Naive thymus-derived CD4-positive, alpha-beta T cell (primary cell): ENCODE results near the gene DDN. TPM values are rescaled to one million over a fixed set of nuclear protein-coding genes. Genes with fewer than 3 reads are reported as not detected.

ENCODE experiments used
- ATAC-seq: fragments of 150-1000 bp; cut with Tn5 transposase; 2 replicates; pipeline ENCODE4 v1.10.0; 2021; ENCODE audit warnings: mild to moderate bottlenecking, moderate library complexity
- CTCF ChIA-PET: fragments of 350-600 bp; sonication (Branson Sonifier 250); formaldehyde crosslinking; loops from one replicate; lab custom pipeline; 2021; ENCODE audit warnings: antibody characterized with exemption; lab: Charles Lee
- POLR2A ChIA-PET: fragments of 350-600 bp; sonication (Branson Sonifier 250); formaldehyde crosslinking; loops from one replicate; lab custom pipeline; 2021; ENCODE audit warnings: antibody characterized with exemption, inconsistent platforms; lab: Charles Lee
- DNase-seq, 9 donors: peaks; one replicate each; pipeline versions ENCODE4 v3.0.0 to v3.0.0-alpha.2; 2020 to 2022; ENCODE audit warnings: mixed read lengths in 1 of 9
- H3K27ac ChIP-seq: one replicate; pipeline ENCODE4 v1.7.0; 2013; ENCODE audit warnings: mild to moderate bottlenecking, low read depth, low read length, moderate library complexity
- H3K27me3 ChIP-seq, 2 donors: one replicate each; pipeline ENCODE4 v1.7.0; 2013; ENCODE audit warnings: low read length in 2 of 2, mild to moderate bottlenecking in 2 of 2, moderate library complexity in 2 of 2; ENCODE audit not compliant: control insufficient read depth in 2 of 2, insufficient read depth in 2 of 2
- H3K36me3 ChIP-seq, 3 experiments: 1 replicate in 2 of 3; 2 replicates in 1 of 3; pipeline ENCODE4 v1.7.0; 2013; ENCODE audit warnings: low read length in 3 of 3, mild to moderate bottlenecking in 3 of 3, moderate library complexity in 1 of 3; ENCODE audit not compliant: insufficient read depth in 3 of 3, control insufficient read depth in 2 of 3
- H3K4me1 ChIP-seq, 2 donors: one replicate each; pipeline ENCODE4 v1.7.0; 2013; ENCODE audit warnings: low read length in 2 of 2, mild to moderate bottlenecking in 2 of 2, moderate library complexity in 1 of 2; ENCODE audit not compliant: control insufficient read depth in 2 of 2, insufficient read depth in 2 of 2
- H3K4me3 ChIP-seq: 2 replicates; pipeline ENCODE4 v1.7.0; 2013; ENCODE audit warnings: mild to moderate bottlenecking, low read length
- H3K9me3 ChIP-seq, 3 experiments: 1 replicate in 2 of 3; 2 replicates in 1 of 3; pipeline ENCODE4 v1.7.0; 2013; ENCODE audit warnings: low read length in 3 of 3; ENCODE audit not compliant: control insufficient read depth in 2 of 3
- H3K27ac Mint-ChIP-seq, 9 donors: one replicate each; pipeline ENCODE4 v1.8.0; 2020 to 2022; ENCODE audit warnings: mixed read lengths in 9 of 9, mild to moderate bottlenecking in 8 of 9, moderate library complexity in 5 of 9, inconsistent platforms in 2 of 9
- H3K27me3 Mint-ChIP-seq, 5 donors: one replicate each; pipeline ENCODE4 v1.8.0; 2021 to 2022; ENCODE audit warnings: mixed read lengths in 5 of 5, mild to moderate bottlenecking in 1 of 5
- H3K36me3 Mint-ChIP-seq, 5 donors: one replicate each; pipeline ENCODE4 v1.8.0; 2020 to 2022; ENCODE audit warnings: mixed read lengths in 5 of 5, mild to moderate bottlenecking in 3 of 5, inconsistent platforms in 1 of 5
- H3K4me1 Mint-ChIP-seq, 7 donors: one replicate each; pipeline ENCODE4 v1.8.0; 2020 to 2022; ENCODE audit warnings: mixed read lengths in 7 of 7, mild to moderate bottlenecking in 3 of 7, inconsistent platforms in 1 of 7
- H3K4me3 Mint-ChIP-seq, 10 donors: one replicate each; pipeline ENCODE4 v1.8.0; 2020 to 2022; ENCODE audit warnings: mild to moderate bottlenecking in 10 of 10, mixed read lengths in 10 of 10, moderate library complexity in 6 of 10, inconsistent platforms in 2 of 10
- H3K9me3 Mint-ChIP-seq, 11 donors: one replicate each; pipeline ENCODE4 v1.8.0; 2020 to 2022; ENCODE audit warnings: mixed read lengths in 11 of 11, mild to moderate bottlenecking in 4 of 11, inconsistent platforms in 1 of 11, moderate library complexity in 1 of 11
- intact Hi-C, 2 donors: fragments of 100-400 bp; cut with micrococcal nuclease; formaldehyde crosslinking; loops; one replicate each; pipeline ENCODE4 v1.15.1; 2023
- polyA plus RNA-seq, 2 donors: library from polyadenylated mRNA; unstranded; fragments of 300-500 nt; fragmentation: Illumina TruSeq; gene quantifications; one replicate each; pipeline ENCODE4 v1.2.3, GENCODE V29; 2021
- total RNA-seq, 6 experiments: library from RNA in 5 of 6; stranded (reverse) in 5 of 6; gene quantifications; 1 replicate in 5 of 6; 2 replicates in 1 of 6; pipeline ENCODE4 v1.2.3 and lab custom pipeline; 2021 to 2026

The DDN gene
- total and polyA plus RNA-seq, 7 experiments from 2014 or later = 0.19 to 0.71 (median 0.27) TPM; not detected in 4

- Mint-ChIP-seq H3K4me1 (peaks cover 15 to 33% (median 21%) of the 10 kb centered on the region in 7 donors), H3K27ac (no peak overlapping the region), H3K27me3 (peaks cover 24 to 73% (median 30%) of the 10 kb centered on the region in 5 donors), H3K4me3 (peak overlapping the region in 2 of 10 donors; percentile 42 to 89), H3K36me3 (no peaks in the 10 kb centered on the region), H3K9me3 (peaks cover 0 to under 1% (median 0%) of the 10 kb centered on the region in 11 donors)
- DNase-seq = no peak
- ATAC-seq = no peak
- Histone ChIP-seq H3K9me3 (no peaks in the 10 kb centered on the region), H3K27ac (no peak overlapping the region), H3K4me1 (peaks cover 20 to 38% of the 10 kb centered on the region in 2 donors), H3K36me3 (no peaks in the 10 kb centered on the region), H3K4me3 (no peak overlapping the region), H3K27me3 (peaks cover 6 to 28% of the 10 kb centered on the region in 2 donors)
- ChIA-PET CTCF (interaction anchor here (1.0 to 1.9 kb wide), 4 partner anchors 11 to 35 kb away, joined by 4 to 7 read pairs (median 5); partner anchors contain the start of gene ARF3), POLR2A (interaction anchor here (0.7 to 2.8 kb wide), 5 partner anchors 10 to 26 kb away, joined by 3 to 8 read pairs (median 4); partner anchors contain the start of gene ARF3)
- intact Hi-C loops = no loop called here
Observed at GRCh38 chr12:48968467-48968866, 30.7 kb downstream of the DDN start.

- no peaks in the 10 kb centered on the region for H3K9me3 Mint-ChIP-seq
- Histone ChIP-seq H3K27ac (no peak overlapping the region), H3K27me3 (peaks cover 6 to 24% of the 10 kb centered on the region in 2 donors), H3K4me1 (peaks cover 20 to 38% of the 10 kb centered on the region in 2 donors), H3K9me3 (no peaks in the 10 kb centered on the region), H3K4me3 (no peak overlapping the region), H3K36me3 (no peaks in the 10 kb centered on the region)
- no peak for ATAC-seq
- ChIA-PET CTCF (interaction anchor here (1.0 to 1.9 kb wide), 2 partner anchors 10 to 20 kb away, joined by 6 to 7 read pairs; partner anchors contain the start of gene ARF3), POLR2A (interaction anchor here (0.7 to 1.4 kb wide), 4 partner anchors 10 to 26 kb away, joined by 3 to 5 read pairs (median 4); no protein-coding TSS in a partner anchor)
- intact Hi-C loops = no loop called here
- no peak overlapping the region for H3K27ac Mint-ChIP-seq
- peaks cover 15 to 33% (median 21%) of the 10 kb centered on the region in 7 donors for H3K4me1 Mint-ChIP-seq
- H3K36me3 Mint-ChIP-seq = no peaks in the 10 kb centered on the region
- no peak overlapping the region for H3K4me3 Mint-ChIP-seq
- H3K27me3 Mint-ChIP-seq = peaks cover 22 to 68% (median 26%) of the 10 kb centered on the region in 5 donors
- no peak for DNase-seq
Observed at GRCh38 chr12:48967991-48968390, 31.2 kb downstream of the DDN start.

GRCh38 chr12:48966177-48966895 is 32.8 kb downstream of the DDN start:
- intact Hi-C loops = no loop called here
- no peak for ATAC-seq
- peaks cover 0 to 11% of the 10 kb centered on the region in 2 donors for H3K27me3 ChIP-seq
- no peaks in the 10 kb centered on the region for H3K36me3 Mint-ChIP-seq
- no peak overlapping the region for H3K4me3 ChIP-seq
- H3K27ac ChIP-seq = no peak overlapping the region
- peaks cover 8 to 24% (median 12%) of the 10 kb centered on the region in 7 donors for H3K4me1 Mint-ChIP-seq
- H3K9me3 Mint-ChIP-seq = no peaks in the 10 kb centered on the region
- CTCF ChIA-PET = interaction anchor here (0.8 to 1.2 kb wide), 2 partner anchors 22 to 30 kb away, joined by 3 read pairs; no protein-coding TSS in a partner anchor
- H3K36me3 ChIP-seq = no peaks in the 10 kb centered on the region
- no peak for DNase-seq
- H3K4me1 ChIP-seq = peaks cover 14 to 26% of the 10 kb centered on the region in 2 donors
- H3K27me3 Mint-ChIP-seq = peaks cover 9 to 62% (median 11%) of the 10 kb centered on the region in 5 donors
- POLR2A ChIA-PET = interaction anchor here (0.6 kb wide), 1 partner anchor 98 kb away, joined by 3 read pairs; no protein-coding TSS in a partner anchor
- no peaks in the 10 kb centered on the region for H3K9me3 ChIP-seq
- no peak overlapping the region for H3K27ac Mint-ChIP-seq
- no peak overlapping the region for H3K4me3 Mint-ChIP-seq

GRCh38 chr12:48965298-48965838 is 33.8 kb downstream of the DDN start:
- peaks cover 0 to 2% of the 10 kb centered on the region in 2 donors for H3K27me3 ChIP-seq
- POLR2A ChIA-PET = no interaction called here
- ATAC-seq (no peak), DNase-seq (no peak)
- H3K36me3 ChIP-seq = no peaks in the 10 kb centered on the region
- H3K27ac Mint-ChIP-seq = no peak overlapping the region
- no peaks in the 10 kb centered on the region for H3K36me3 Mint-ChIP-seq
- H3K4me3 Mint-ChIP-seq = no peak overlapping the region
- no peaks in the 10 kb centered on the region for H3K9me3 ChIP-seq
- H3K27ac ChIP-seq = no peak overlapping the region
- CTCF ChIA-PET = interaction anchor here (0.5 kb wide), 1 partner anchor 24 kb away, joined by 3 read pairs; no protein-coding TSS in a partner anchor
- H3K4me1 ChIP-seq = peaks cover 5 to 16% of the 10 kb centered on the region in 2 donors
- H3K4me3 ChIP-seq = no peak overlapping the region
- H3K27me3 Mint-ChIP-seq = peaks cover 0 to 62% (median 5%) of the 10 kb centered on the region in 5 donors
- peaks cover 0 to 14% (median 2%) of the 10 kb centered on the region in 7 donors for H3K4me1 Mint-ChIP-seq
- intact Hi-C loops = no loop called here
- H3K9me3 Mint-ChIP-seq = no peaks in the 10 kb centered on the region

- H3K9me3 Mint-ChIP-seq = no peaks in the 10 kb centered on the region
- Histone ChIP-seq H3K27me3 (no peaks in the 10 kb centered on the region), H3K4me1 (peaks cover 5 to 6% of the 10 kb centered on the region in 2 donors), H3K36me3 (peaks cover 0 to 5% (median 0%) of the 10 kb centered on the region in 3 experiments), H3K4me3 (no peak overlapping the region), H3K9me3 (no peaks in the 10 kb centered on the region), H3K27ac (no peak overlapping the region)
- H3K27ac Mint-ChIP-seq = no peak overlapping the region
- ATAC-seq (no peak), DNase-seq (no peak)
- ChIA-PET CTCF (interaction anchor here (0.6 kb wide), 1 partner anchor 22 kb away, joined by 4 read pairs; no protein-coding TSS in a partner anchor), POLR2A (no interaction called here)
- H3K27me3 Mint-ChIP-seq = peaks cover 0 to 53% (median 5%) of the 10 kb centered on the region in 5 donors
- H3K36me3 Mint-ChIP-seq = peaks cover 0 to 1% (median 0%) of the 10 kb centered on the region in 5 donors
- intact Hi-C loops = no loop called here
- no peak overlapping the region for H3K4me3 Mint-ChIP-seq
- H3K4me1 Mint-ChIP-seq = peaks cover 0 to 15% (median 11%) of the 10 kb centered on the region in 7 donors
Observed at GRCh38 chr12:48961801-48962200, 37.4 kb downstream of the DDN start.

- intact Hi-C loops = no loop called here
- Histone ChIP-seq H3K36me3 (peaks cover 0 to 5% (median 0%) of the 10 kb centered on the region in 3 experiments), H3K4me1 (peaks cover 8% of the 10 kb centered on the region in 2 donors), H3K27ac (no peak overlapping the region), H3K4me3 (no peak overlapping the region), H3K27me3 (no peaks in the 10 kb centered on the region), H3K9me3 (no peaks in the 10 kb centered on the region)
- H3K4me1 Mint-ChIP-seq = peaks cover 0 to 20% (median 16%) of the 10 kb centered on the region in 7 donors
- CTCF ChIA-PET = no interaction called here
- H3K36me3 Mint-ChIP-seq = peaks cover 0 to 1% (median 0%) of the 10 kb centered on the region in 5 donors
- no peak overlapping the region for H3K27ac Mint-ChIP-seq
- ATAC-seq (no peak), DNase-seq (no peak)
- POLR2A ChIA-PET = no interaction called here
- H3K27me3 Mint-ChIP-seq = peaks cover 0 to 50% (median 5%) of the 10 kb centered on the region in 5 donors
- no peak overlapping the region for H3K4me3 Mint-ChIP-seq
- no peaks in the 10 kb centered on the region for H3K9me3 Mint-ChIP-seq
Observed at GRCh38 chr12:48961331-48961730, 37.8 kb downstream of the DDN start.
